ENCODE results near the gene POC1B.

POC1B gene

DNA sequence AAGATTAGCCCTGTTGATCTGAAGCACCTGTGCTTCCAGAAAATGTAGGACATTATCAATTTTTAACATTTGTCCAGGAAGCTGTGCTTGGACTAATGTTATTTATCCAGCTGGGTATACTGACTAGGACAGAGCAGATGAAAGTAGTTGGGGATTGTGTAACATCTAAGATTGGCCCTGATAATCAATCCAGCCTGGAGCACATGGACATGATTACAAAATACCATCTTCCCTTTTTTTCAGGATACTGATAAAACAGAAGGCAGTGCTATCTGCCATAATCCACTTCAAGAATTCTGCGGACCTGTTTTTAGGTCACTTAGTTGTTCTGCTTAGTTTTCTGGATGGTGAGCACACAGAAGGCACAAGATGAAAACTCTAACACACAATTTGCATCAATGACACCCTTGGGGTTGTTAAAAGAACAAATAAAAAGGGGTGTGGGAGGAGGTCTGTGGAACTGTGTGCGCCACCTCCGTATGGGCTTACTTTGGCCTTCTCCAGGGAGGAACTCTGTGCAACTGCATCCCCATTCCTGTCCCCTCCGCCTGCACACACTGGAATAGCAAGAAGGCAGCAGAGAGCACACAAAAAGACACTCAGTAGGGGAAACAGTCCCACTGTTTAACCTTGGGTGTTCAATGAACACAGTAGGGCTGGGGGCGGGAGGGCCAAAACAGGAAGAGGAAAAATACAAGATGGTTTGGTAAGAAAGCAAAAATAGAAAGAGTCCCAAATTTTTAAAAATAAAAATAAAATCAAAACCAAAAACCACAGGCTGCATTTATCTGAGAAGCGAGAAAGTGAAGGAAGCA lies 142.4 kb downstream of the POC1B start:
- no peak for DNase-seq

DNA sequence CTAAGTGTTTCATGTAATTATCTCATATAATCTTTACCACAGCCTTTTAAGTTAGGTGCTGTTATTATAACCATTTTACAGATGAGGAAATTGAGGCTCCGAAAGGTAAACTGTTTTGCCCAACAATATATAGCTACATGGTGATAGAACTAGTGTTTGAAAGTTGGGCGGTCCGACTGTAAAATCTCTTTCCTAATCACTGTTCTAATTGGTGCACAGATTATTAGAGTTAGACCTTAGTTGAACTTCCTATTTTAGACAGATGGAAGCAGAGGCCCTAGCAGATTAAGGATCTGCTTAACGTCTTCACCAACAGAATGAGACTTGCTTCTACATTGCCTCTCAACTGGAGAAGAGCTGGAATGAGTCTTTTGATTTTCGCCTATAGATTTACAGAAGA lies 143.5 kb downstream of the POC1B start:
- DNase-seq = no peak

DNA sequence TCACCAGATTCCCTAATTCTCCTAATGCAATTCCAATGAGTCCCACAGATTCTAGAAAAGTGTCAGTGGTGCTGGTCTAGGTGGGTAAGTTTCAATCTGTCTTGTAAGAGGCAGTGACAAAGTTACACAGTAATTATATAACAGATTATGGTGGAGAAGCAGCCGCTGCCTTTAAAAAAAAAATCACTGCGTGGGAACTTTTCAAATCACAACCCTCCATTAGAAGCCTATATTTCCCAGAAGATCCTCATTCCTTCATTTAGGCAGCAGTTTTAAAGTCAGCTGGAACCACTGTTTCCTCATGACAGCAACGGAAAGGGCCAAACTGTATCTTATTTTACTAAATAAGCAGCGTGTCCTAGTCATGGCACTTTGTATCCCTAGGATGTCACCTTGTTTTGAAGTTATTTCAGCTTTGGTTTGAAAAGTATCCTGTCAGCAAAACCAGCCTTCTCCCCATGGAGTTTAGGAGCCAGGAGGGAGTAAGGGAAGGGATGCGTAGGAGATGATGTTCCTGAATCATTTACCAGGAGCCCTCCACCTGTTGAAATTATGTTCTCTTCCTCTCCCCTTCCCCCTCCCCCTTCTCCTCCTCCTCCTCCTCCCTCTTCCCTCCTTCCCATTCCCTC lies 145.9 kb downstream of the POC1B start:
- no peak for DNase-seq

DNA sequence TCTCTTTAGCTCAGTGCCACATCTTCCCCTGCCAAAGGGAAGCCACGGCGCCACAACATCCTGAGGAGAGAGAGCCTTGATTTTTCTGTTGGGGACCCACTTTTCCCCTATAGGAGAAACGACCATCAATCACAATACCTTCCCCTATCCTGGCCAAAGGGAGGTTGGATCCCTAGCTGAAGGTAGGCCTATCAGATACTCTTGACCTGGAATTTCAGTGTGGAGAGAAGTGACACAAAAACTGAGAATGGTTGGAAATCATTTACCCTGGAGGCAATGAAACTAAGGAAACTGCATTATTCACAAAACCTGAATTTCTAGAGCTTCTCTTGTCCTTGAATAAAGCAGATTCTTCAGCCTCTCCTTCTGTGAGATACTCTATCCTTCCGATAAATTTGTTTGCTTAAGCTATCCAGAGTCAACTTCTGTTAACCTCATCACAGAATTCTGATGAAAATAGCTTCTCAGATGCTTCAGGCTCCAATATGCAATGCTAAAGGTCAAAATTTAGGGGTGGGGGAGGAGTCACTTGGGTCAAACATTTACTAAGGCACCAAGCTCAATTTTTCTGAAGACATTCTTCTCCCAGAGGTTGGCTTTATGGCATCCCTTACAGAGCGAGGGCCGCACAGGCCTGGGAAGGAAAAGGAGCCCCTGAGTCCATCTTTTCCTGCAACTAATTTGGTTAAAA lies 146.6 kb downstream of the POC1B start:
- no peak for DNase-seq

DNA sequence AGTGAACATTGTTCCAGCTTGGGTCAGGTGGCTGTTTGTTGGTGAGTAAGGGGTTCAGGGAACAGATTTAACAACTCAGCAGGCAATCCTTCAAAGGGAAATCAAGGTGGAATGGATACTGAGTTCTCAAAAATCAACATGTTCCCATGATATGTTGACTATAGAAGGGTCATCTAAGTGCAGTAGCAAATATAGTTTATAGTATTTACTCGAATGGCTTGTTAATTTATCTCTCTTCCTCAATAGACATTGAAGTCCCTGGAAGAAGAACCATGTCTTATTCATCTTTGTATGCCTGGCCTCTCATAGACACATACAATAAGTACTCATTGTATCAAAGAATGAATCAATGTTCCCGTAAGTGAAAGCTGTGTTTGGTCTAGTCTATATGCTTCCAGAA lies 149.0 kb downstream of the POC1B start:
- no peak for DNase-seq

DNA sequence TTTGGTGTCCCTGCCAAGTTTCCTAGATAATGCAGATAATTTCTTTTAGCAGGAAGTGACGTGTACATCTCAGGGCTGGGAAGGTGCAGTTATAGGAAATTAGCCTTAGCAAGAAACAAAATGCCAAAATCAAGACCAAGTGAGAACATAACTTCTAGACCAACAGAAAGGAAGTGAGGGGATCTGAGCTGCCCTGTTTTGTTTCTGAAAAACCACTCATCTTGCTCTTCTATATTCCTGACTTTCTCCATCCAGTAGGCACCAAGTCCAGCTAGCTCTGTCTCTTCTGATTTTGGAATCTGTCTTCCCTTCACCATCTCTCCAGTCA lies 149.7 kb downstream of the POC1B start:
- no peak for DNase-seq

DNA sequence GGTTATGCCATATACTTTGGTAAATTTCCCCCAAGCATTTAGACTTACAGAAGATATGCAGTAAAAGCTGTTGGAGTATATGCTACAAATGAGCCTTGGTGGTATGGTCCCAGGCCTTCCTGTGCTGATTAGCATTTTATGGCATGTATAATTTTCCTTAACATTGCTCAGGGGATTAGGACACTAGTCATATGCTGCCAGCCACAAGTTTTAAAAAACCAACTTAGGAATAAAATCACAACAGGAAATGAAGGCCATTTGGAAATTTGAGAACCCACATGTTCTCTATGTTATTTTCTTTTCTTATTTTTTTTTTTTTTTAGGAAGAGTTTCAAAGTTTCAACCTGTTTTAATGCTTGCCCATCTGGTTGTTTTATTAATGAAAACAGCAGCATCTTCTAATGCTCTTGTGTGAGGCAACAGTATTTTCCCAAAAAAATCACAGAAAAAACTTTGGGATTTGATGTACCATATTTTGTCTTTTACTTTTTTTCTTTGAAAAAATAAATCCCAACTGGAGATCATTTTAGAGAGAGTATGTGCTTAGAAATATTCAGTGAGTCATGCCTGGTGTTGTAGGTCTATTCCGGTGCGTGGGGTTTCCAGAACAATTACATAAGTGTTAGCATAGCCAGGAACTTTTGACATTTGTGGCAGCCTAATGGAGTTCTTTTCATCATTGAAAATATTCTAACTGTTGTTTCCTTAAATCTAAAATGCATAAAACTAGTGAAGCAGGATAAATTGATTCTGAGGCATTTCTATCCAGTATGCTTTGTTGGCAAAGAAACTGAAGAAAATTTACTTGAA lies 151.9 kb downstream of the POC1B start:
- DNase-seq = no peak

DNA sequence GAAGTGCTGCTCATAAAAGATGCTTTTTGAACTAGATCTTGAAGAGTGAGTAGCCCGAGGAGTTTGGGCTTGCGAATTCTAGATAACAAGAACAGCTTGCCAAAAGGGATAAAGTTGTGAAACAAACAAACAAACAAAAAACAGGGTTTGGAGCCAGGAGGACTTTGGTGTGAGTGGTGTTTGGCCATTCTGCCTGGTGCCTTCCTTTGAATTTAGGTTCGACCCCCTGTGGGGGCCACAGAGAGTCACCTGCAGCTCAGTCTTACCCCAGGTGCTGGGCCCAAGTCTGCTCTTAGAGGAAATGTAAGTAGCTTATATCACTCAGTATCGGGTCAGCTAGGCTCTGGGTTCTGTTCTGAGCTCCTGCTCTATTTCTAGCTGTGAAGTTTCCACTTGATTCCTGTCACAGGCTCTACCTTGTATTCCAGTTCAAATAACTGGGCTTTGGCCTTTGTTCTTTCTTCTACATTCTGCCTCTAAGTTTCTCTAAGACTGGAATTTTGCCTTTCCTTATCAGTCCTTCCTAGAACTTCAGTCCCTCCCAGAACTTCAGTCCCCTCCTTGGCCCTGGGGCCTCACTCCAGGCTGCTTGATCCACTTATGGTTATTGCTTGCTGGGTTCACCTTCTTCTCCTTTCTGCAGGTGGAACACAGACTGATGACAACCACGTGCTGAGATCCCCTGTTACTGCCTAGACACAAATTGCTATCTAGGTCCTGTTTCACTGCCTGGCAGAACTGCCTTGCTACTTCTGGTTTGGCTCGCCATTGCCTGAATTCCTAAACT lies 153.1 kb downstream of the POC1B start:
- no peak for DNase-seq

DNA sequence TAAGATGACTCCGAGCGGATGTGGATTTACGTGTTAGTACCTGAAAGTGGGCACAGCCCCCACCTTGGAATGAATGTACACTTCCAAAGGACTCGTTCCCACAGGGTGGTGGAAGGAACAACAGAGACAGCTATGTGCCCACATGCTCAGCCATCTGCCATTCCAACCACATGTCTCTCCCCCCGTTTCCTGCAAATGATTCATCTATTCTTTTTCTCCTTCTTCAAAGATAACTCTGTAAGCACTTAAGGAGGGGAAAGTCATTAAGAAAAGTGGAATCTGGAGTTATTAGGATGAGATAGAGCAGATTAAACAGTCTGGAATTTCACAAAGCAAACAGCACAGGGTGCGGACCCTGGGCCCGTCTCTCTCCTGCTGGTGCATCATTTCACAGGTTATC lies 155.0 kb downstream of the POC1B start:
- DNase-seq = no peak

DNA sequence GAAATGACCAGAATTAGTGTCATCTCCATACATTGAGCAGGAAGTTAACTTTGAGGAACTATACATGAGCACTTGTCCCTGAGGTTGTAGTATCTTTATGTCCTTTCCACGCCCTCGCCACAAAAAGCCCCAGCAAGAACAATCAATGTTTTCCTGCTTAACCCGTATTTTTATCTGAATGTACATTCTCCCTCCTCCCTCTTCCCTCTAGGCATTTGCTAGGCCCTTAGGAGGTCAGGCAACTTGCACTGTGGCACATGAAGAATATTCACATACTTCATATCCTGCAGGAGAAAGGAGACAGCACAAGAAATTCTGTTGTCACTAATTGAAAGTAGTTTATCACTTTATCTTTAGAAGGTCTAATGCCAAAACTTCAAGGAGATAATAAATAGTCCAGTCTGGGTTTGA lies 155.4 kb downstream of the POC1B start:
- no peak for DNase-seq
